Central memory CD8-positive, alpha-beta T cell (primary cell): ENCODE results near the gene EXOC4.

Source experiments
- ATAC-seq: fragments of 150-1000 bp; cut with Tn5 transposase; replicated peaks from 2 replicates; pipeline ENCODE4 v1.10.0; 2022; ENCODE audit warnings: mild to moderate bottlenecking, moderate FRiP score, moderate number of reproducible peaks; ENCODE audit not compliant: poor library complexity, severe bottlenecking; ENCODE audit errors: extremely low read depth
- DNase-seq, 2 donors: peaks; one replicate each; pipeline ENCODE4 v3.0.0; 2021; ENCODE audit warnings: low spot score in 2 of 2
- H3K27ac Mint-ChIP-seq: one replicate; pipeline ENCODE4 v1.8.0; 2022; ENCODE audit warnings: low read depth, mild to moderate bottlenecking, moderate library complexity, mixed read lengths
- H3K27me3 Mint-ChIP-seq: one replicate; pipeline ENCODE4 v1.8.0; 2022; ENCODE audit warnings: mixed read lengths
- H3K36me3 Mint-ChIP-seq: one replicate; pipeline ENCODE4 v1.8.0; 2022; ENCODE audit warnings: mild to moderate bottlenecking, moderate library complexity, mixed read lengths; ENCODE audit not compliant: insufficient read depth
- H3K4me1 Mint-ChIP-seq: one replicate; pipeline ENCODE4 v1.8.0; 2022; ENCODE audit warnings: mixed read lengths
- H3K4me3 Mint-ChIP-seq: one replicate; pipeline ENCODE4 v1.8.0; 2022; ENCODE audit warnings: mild to moderate bottlenecking, moderate library complexity, mixed read lengths
- H3K9me3 Mint-ChIP-seq: one replicate; pipeline ENCODE4 v1.8.0; 2022; ENCODE audit warnings: mixed read lengths

The EXOC4 gene

DNA sequence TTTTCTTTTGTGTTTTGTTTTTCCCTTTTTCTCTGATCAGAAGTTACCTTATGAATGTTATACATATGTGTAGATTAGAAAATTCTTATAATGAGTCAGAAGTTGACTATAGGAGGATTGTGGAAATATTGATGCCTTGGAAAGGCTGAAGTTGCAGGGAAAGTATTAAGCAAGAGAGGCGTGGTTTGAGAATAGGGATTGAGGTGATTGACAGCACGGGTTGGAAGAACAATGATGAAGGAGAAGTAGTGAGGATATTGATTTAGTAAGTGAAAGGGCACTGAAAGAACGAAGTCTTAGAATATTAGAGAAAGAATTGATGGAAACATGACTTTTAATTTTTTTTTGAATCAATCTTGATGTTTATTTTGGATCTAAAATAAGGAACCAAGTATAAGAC lies 176.0 kb downstream of the EXOC4 start:
- H3K4me1 Mint-ChIP-seq: peaks cover 37% of the 10 kb centered on the region
- no peaks in the 10 kb centered on the region for H3K27me3 Mint-ChIP-seq
- ATAC-seq (no peak), DNase-seq (no peak)
- no peak overlapping the region for H3K27ac Mint-ChIP-seq
- H3K36me3 Mint-ChIP-seq: peaks cover 2% of the 10 kb centered on the region
- H3K4me3 Mint-ChIP-seq: no peak overlapping the region
- peaks cover 5% of the 10 kb centered on the region for H3K9me3 Mint-ChIP-seq

DNA sequence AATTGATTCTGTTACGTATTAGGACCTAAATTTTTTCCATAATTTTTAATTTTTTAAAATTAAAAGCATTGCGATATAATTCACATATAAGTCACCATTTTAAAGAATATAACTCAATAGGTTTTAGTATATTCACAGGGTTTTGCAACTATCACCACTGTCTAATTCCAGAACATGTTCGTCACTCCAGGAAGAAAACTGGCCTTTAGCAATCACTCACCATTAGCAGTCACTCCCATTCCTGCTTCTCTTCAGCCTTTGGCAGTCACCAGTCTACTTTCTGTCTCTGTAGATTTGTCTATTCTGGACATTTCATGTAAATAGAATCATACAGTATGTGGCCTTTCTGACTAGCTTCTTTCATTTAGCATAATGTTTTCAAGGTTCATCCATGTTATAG lies 176.5 kb downstream of the EXOC4 start:
- H3K27ac Mint-ChIP-seq: no peak overlapping the region
- DNase-seq: no peak
- H3K9me3 Mint-ChIP-seq: peaks cover 5% of the 10 kb centered on the region
- peaks cover 41% of the 10 kb centered on the region for H3K4me1 Mint-ChIP-seq
- H3K4me3 Mint-ChIP-seq: no peak overlapping the region
- ATAC-seq: no peak
- peaks cover 2% of the 10 kb centered on the region for H3K36me3 Mint-ChIP-seq
- no peaks in the 10 kb centered on the region for H3K27me3 Mint-ChIP-seq

DNA sequence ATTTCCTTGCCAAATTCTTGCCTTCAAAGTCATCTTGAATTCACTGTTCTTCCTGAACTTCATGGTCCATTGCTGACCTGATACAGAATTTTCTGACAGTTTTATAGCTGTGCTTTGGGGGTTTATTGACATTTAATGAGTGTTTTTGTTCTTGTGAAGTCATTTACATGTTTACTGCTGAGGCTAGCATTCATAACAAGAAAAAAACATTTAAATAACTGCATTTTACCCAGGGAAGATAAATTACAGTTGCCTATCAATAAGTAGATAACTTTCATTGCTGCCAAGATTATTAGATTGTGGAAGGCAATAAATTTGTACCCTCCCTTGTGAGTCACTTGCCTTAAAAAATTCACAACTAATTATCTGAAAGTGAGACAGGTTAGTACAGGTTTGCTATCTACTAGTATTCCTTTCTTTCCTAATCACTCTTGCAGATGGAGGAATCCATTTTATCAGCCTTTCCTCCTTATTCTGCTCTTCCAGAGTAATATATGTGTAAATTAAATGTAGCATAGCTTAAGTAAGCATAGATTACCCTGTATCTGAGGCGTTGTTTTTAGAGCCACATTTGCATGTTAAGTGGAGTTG lies 178.4 kb downstream of the EXOC4 start:
- H3K9me3 Mint-ChIP-seq: no peaks in the 10 kb centered on the region
- no peak overlapping the region for H3K27ac Mint-ChIP-seq
- ATAC-seq (no peak), DNase-seq (no peak)
- peaks cover 32% of the 10 kb centered on the region for H3K4me1 Mint-ChIP-seq
- no peaks in the 10 kb centered on the region for H3K27me3 Mint-ChIP-seq
- no peak overlapping the region for H3K4me3 Mint-ChIP-seq
- peaks cover 2% of the 10 kb centered on the region for H3K36me3 Mint-ChIP-seq

DNA sequence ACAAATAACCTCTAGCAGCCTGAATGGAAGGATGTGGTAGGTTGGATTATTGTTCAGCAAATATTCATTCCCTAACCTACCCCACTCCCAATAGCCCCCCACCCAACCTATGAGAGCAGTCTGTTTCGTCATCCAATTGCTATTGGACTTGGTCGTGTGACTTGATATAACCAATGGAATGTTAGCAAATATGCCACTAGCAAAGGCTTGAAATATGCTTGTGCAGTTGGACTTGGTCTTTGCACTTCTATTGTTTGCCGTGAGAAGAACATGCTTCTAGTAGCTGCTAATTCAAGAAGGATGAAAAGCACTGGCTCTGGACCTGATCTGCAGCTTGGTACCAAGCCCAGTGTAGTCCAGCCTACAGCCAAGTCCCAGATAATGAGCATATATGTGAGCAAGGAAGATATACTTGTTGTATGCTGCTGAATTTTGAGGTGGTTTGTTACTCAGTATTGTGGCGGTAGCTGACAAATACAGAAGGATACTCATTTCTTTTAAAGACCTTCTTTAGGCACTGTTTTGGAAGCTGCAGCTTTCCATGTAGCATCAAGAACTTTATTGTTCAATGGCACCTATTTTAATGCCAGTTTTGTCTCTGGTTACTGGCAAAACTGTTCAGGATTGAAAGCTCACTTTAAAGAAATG lies 180.4 kb downstream of the EXOC4 start:
- DNase-seq: no peak
- H3K27ac Mint-ChIP-seq: no peak overlapping the region
- peaks cover 2% of the 10 kb centered on the region for H3K36me3 Mint-ChIP-seq
- H3K9me3 Mint-ChIP-seq: no peaks in the 10 kb centered on the region
- peaks cover 22% of the 10 kb centered on the region for H3K4me1 Mint-ChIP-seq
- ATAC-seq: no peak
- no peak overlapping the region for H3K4me3 Mint-ChIP-seq
- no peaks in the 10 kb centered on the region for H3K27me3 Mint-ChIP-seq

DNA sequence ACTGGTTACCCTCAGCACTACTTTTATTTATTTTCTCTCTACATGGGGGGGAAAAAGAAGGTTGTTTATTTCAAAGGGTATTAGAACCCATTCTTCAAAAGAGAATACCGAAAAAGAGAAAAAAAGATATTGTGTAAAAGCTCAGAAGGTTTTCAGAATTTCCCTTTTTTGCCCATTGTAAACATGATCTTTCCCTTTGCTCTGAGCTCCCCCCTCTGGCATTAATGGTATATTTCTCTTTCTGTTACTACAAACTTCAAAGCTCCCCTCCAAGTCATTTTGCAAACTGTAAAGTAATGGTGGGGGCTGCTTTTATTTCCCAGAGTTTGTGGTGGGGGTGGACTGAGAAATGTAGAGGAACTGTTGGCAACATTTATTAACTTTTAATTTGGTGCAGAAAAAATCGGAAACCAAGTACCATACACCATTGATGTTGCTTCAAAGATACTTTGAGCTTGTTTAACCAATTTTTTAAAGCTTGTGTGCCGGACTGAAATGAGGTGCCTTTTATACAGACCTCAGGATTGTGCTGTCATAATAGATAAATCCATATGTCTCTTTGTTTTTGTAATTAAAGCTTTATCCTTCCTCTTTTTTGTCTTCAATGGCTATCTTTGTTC lies 181.5 kb downstream of the EXOC4 start:
- DNase-seq: no peak
- Mint-ChIP-seq H3K4me3 (no peak overlapping the region), H3K27ac (no peak overlapping the region), H3K27me3 (no peaks in the 10 kb centered on the region), H3K36me3 (peaks cover 2% of the 10 kb centered on the region), H3K9me3 (no peaks in the 10 kb centered on the region), H3K4me1 (peaks cover 22% of the 10 kb centered on the region)
- ATAC-seq: no peak

DNA sequence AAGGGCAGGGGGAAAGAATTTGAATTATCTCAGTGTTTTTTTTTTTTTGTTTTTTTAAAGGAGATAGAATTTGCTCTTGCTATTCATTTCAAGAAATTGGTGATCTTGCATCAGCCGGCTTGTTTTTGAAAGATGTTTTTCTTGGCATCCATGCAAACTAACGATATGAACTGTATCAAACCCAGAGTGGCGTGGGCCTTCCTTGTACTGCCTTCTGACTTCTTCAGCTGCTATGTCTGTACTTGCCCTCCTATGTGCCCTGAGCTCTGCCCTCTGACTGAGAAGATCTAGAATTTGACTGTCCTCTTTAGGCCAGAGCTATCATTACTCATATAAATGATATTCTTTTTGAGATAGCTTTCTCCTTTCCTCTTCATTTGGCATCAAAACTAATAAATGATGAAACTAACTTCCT lies 183.1 kb downstream of the EXOC4 start:
- no peak for ATAC-seq
- Mint-ChIP-seq H3K9me3 (no peaks in the 10 kb centered on the region), H3K27me3 (no peaks in the 10 kb centered on the region), H3K36me3 (peaks cover 2% of the 10 kb centered on the region), H3K4me3 (no peak overlapping the region), H3K4me1 (peaks cover 22% of the 10 kb centered on the region), H3K27ac (no peak overlapping the region)
- no peak for DNase-seq

DNA sequence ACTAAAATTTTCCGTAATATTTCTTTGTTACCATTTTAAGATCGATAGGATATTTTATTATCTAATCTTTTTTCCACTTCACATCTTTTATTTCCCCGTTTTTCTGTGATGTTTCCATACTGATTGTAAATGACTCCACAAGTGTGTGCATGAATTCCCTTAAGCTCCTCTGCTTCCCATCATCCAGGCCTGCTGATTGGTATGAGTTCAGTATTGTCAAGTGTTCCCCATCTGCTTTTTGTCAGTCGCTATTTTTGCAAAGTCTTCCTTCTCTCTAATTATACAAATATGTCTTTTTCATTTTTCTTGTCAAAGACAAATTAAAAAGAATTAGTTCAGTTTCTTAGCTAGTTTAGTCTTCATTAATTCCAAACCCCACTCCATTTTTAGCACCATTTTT lies 184.7 kb downstream of the EXOC4 start:
- H3K4me1 Mint-ChIP-seq: peaks cover 23% of the 10 kb centered on the region
- no peaks in the 10 kb centered on the region for H3K27me3 Mint-ChIP-seq
- no peaks in the 10 kb centered on the region for H3K9me3 Mint-ChIP-seq
- DNase-seq (no peak), ATAC-seq (no peak)
- no peak overlapping the region for H3K4me3 Mint-ChIP-seq
- no peak overlapping the region for H3K27ac Mint-ChIP-seq
- no peaks in the 10 kb centered on the region for H3K36me3 Mint-ChIP-seq

DNA sequence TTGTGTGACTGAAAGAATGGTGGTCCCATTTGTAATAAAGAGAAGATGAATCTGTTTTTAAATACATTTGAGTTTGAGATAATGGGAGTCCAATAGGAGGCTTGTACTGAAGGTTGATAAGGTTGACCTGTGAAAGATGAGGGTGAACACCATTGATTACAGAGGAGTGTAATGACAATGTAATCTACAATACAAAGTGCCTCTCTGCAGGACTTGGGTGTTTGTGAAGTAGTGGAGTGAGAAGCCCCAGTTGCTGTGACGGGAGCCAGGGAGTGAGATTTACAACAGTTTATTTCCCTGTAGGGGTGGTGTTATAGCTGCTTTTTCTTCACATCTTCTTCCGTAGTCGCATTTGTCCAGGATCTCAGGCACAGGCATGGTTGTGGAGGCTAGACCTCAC lies 189.9 kb downstream of the EXOC4 start:
- no peaks in the 10 kb centered on the region for H3K9me3 Mint-ChIP-seq
- ATAC-seq (no peak), DNase-seq (no peak)
- H3K4me3 Mint-ChIP-seq: no peak overlapping the region
- H3K4me1 Mint-ChIP-seq: peaks cover 24% of the 10 kb centered on the region
- no peak overlapping the region for H3K27ac Mint-ChIP-seq
- no peaks in the 10 kb centered on the region for H3K27me3 Mint-ChIP-seq
- H3K36me3 Mint-ChIP-seq: peaks cover 2% of the 10 kb centered on the region

DNA sequence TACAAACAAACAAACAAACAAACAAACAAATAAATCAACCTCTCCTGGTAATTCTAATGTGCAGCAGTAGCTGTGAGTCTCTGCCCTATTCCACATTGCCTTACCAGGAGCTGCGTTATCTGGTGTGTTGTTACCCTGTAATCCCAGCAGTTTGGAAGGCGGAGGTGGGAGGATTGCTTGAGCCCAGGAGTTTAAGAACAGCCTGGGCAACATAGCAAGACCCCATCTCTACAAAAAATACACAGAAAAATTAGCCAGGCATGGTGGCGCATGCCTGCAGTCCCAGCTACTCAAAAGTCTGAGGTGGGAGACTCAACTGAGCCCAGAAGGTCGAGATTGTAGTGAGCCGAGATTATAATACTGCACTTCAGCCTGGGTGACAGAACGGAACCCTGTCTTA lies 192.7 kb downstream of the EXOC4 start:
- Mint-ChIP-seq H3K27ac (no peak overlapping the region), H3K27me3 (no peaks in the 10 kb centered on the region), H3K4me1 (peaks cover 29% of the 10 kb centered on the region), H3K9me3 (no peaks in the 10 kb centered on the region), H3K4me3 (no peak overlapping the region), H3K36me3 (peaks cover 2% of the 10 kb centered on the region)
- no peak for DNase-seq
- ATAC-seq: no peak

DNA sequence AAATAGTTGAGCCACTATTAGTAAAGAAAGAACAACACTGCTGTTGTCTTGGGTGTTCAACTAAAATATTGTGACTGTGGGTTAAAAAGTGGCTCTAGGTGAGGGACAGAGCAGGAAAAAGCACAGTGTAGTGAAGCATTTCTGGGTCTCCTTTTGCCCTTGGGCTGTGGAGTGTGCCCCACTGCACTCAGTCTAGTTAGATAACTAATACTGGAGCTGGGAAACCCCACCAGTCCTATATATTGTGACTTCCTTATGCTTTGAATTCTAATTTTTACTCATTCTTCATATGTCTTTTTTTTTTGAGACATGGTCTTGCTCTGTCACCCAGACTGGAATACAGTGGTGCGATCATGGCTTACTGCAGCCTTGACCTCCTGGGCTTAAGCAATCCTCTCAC lies 195.1 kb downstream of the EXOC4 start:
- no peak for DNase-seq
- Mint-ChIP-seq H3K27ac (no peak overlapping the region), H3K4me1 (peaks cover 38% of the 10 kb centered on the region), H3K9me3 (no peaks in the 10 kb centered on the region), H3K4me3 (no peak overlapping the region), H3K36me3 (peaks cover 4% of the 10 kb centered on the region), H3K27me3 (no peaks in the 10 kb centered on the region)
- no peak for ATAC-seq

DNA sequence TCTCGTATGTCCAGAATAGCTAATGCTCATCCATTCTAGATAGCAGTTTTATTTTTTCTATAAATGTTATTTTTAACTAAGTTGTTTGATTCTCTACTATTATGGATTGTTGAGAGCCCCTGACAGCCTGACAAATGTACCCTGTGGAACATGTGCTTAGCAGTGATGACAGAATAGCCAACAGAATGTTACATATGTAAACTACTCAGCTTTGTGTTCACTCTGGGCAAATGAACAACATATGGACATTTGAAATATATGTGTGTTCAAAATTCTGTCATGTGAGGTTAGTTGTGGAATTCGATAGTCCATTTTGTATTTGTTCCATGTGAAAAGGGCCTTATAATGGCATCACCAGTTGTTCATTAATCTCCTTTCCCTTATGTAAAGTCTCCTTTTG lies 199.7 kb downstream of the EXOC4 start:
- no peak for DNase-seq
- no peak for ATAC-seq
- Mint-ChIP-seq H3K9me3 (no peaks in the 10 kb centered on the region), H3K27ac (no peak overlapping the region), H3K36me3 (peaks cover 1% of the 10 kb centered on the region), H3K4me3 (no peak overlapping the region), H3K4me1 (peaks cover 34% of the 10 kb centered on the region), H3K27me3 (no peaks in the 10 kb centered on the region)

DNA sequence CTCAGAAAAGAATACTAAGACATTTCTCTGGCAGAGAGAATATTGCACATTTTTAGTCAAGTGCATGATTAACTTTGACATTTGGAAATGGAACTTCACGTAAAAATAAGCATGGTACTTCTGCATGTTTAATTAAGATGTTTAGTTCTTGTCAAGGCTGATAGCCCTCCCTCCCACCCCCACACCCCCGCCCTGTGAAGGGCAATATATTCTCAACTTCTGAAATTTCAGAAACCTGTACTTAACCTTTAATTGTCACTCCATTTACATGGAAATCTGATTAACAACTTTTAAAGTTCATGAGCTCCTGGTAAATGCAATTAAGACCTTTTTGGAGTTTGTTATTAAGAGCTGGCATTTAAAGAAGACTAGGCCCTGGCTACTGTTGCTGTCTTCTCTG lies 205.8 kb downstream of the EXOC4 start:
- Mint-ChIP-seq H3K27ac (no peak overlapping the region), H3K27me3 (no peaks in the 10 kb centered on the region), H3K36me3 (no peaks in the 10 kb centered on the region), H3K4me1 (peaks cover 14% of the 10 kb centered on the region), H3K9me3 (no peaks in the 10 kb centered on the region), H3K4me3 (no peak overlapping the region)
- DNase-seq (no peak), ATAC-seq (no peak)

DNA sequence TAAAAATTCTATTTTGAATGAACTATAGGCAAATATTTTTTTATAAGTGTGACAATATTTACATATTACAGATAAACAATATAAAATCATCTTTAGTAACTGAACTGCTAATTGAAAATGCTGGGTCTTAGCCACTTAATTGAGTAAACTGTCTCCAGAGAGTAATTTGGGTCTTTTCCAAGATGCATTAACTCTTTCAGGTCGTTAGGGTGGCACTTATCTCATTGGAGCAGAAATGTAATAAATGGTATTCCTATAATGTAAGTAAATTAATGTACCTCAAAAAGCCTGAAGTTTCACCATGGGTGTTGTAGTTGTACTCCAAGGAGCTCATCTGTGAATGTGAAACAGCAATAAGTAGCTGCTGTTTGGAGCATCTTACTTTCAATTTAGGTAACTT lies 208.5 kb downstream of the EXOC4 start:
- ATAC-seq: no peak
- H3K4me3 Mint-ChIP-seq: no peak overlapping the region
- no peaks in the 10 kb centered on the region for H3K27me3 Mint-ChIP-seq
- no peaks in the 10 kb centered on the region for H3K36me3 Mint-ChIP-seq
- no peak for DNase-seq
- no peaks in the 10 kb centered on the region for H3K9me3 Mint-ChIP-seq
- no peak overlapping the region for H3K27ac Mint-ChIP-seq
- H3K4me1 Mint-ChIP-seq: peaks cover 13% of the 10 kb centered on the region
